ENCODE measurements around the gene GTPBP6.
"Not testable (repeated sequence)": the region's sequence is repeated elsewhere in the genome, so short reads cannot be mapped to it uniquely, and the experiment has no call there.

Gene GTPBP6

GRCh38 chrX:261167-261918, 57.3 kb downstream of the GTPBP6 start:
- no peak for DNase-seq

GRCh38 chrX:259692-260355, 58.8 kb downstream of the GTPBP6 start:
- DNase-seq, result no peak

GRCh38 chrX:258291-259040, 60.1 kb downstream of the GTPBP6 start:
- no peak for DNase-seq

GRCh38 chrX:257681-258289, 60.8 kb downstream of the GTPBP6 start:
- DNase-seq, result no peak

- not testable (repeated sequence) for DNase-seq
These were observed 61.5 kb downstream of the GTPBP6 start for GRCh38 chrX:257054-257453.

GRCh38 chrX:255923-256331, 62.7 kb downstream of the GTPBP6 start:
- no peak for DNase-seq

Measured in stimulated activated CD8-positive, alpha-beta memory T cell treated with anti-CD3 and anti-CD28 coated beads, Interleukin-4, amount 100 ng/mL, for 48 hours (primary cell).